ENCODE results near the gene EXOC2.

DNA sequence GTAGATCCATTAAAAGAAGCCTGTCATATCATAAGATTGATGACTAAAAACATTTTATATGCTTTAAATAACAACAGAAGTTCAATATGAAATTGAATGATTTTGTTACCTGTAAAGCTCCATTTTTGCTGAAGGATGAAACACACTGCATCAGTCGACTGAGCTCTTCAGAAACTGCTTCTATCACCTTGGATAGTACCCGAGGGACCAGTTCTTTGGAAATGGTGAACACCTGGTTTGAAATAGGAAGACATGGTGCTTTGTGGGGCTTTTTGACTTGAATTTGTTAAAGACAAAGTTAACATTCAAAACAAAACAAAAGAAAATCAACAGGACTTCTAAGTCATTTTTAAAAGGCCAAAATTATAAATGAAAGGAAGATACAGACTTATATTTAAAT lies 195.7 kb downstream of the EXOC2 start:
- TF ChIP-seq POLR2A (IDR thresholded peaks at IDR 0.05) = no peak
- no peak for TF ChIP-seq CTCF (IDR thresholded peaks at IDR 0.05)
- TF ChIP-seq POLR2AphosphoS5 (IDR thresholded peaks at IDR 0.05) = no peak

All from breast epithelium (tissue), 3 donors.